ENCODE data around the gene RXRG. TPM values are rescaled to one million over a fixed set of nuclear protein-coding genes. Genes with fewer than 3 reads are reported as not detected.
A peak's percentile ranks its signal among the peaks of the same experiment; 100 is the strongest.

The RXRG gene
- total RNA-seq, 5 donors from 2014 or later (not counting 1 experiment from before 2014, with no cell fraction given): not detected

GRCh38 chr1:165455111-165455510 lies 10.2 kb upstream of the RXRG start:
- Histone ChIP-seq H3K36me3 (ENCODE audit: control insufficient read depth in 2 of 2, extremely low read depth in 1 of 2, insufficient read depth in 1 of 2, low read length in 1 of 2) (no peaks in the 10 kb centered on the region), H3K27ac (ENCODE audit: low read length) (no peak overlapping the region), H3K9me3 (no peaks in the 10 kb centered on the region), H3K4me1 (ENCODE audit: control insufficient read depth in 1 of 2, extremely low read depth in 1 of 2, insufficient read depth in 2 of 2, low read length in 2 of 2) (no peaks in the 10 kb centered on the region), H3K4me3 (ENCODE audit: control insufficient read depth in 1 of 2, extremely low read depth in 1 of 2, low read length in 1 of 2) (no peak overlapping the region), H3K27me3 (replicated peaks in 1 of 2; ENCODE audit: control insufficient read depth in 2 of 2, extremely low read depth in 1 of 2, insufficient read depth in 2 of 2, low read length in 1 of 2) (no peaks in the 10 kb centered on the region)
- Mint-ChIP-seq H3K27me3 (peaks cover 24 to 27% of the 10 kb centered on the region in 2 donors), H3K4me3 (no peak overlapping the region), H3K4me1 (no peaks in the 10 kb centered on the region), H3K27ac (peak overlapping the region in 1 of 2 donors; percentile 49), H3K9me3 (peaks cover 0 to under 1% (median 0%) of the 10 kb centered on the region in 3 donors), H3K36me3 (no peaks in the 10 kb centered on the region)
- WGBS (ENCODE audit: insufficient coverage): 79% methylated on average over 3 of the region's 3 CpGs
- CTCF ChIA-PET: no interaction called here
- POLR2A ChIA-PET: no interaction called here
- ATAC-seq (replicated peaks in 1 of 4) (no peak), DNase-seq (no peak)

GRCh38 chr1:165454091-165454610 lies 9.2 kb upstream of the RXRG start:
- no peaks in the 10 kb centered on the region for H3K9me3 ChIP-seq
- Mint-ChIP-seq H3K4me3 (no peak overlapping the region), H3K27ac (no peak overlapping the region), H3K36me3 (no peaks in the 10 kb centered on the region), H3K27me3 (peaks cover 20% of the 10 kb centered on the region in 2 donors), H3K4me1 (no peaks in the 10 kb centered on the region), H3K9me3 (no peaks in the 10 kb centered on the region)
- no peaks in the 10 kb centered on the region for H3K4me1 ChIP-seq (ENCODE audit: control insufficient read depth in 1 of 2, extremely low read depth in 1 of 2, insufficient read depth in 2 of 2, low read length in 2 of 2)
- WGBS (ENCODE audit: insufficient coverage): 65% methylated on average over 2 of the region's 3 CpGs
- no peak overlapping the region for H3K4me3 ChIP-seq (ENCODE audit: control insufficient read depth in 1 of 2, extremely low read depth in 1 of 2, low read length in 1 of 2)
- H3K36me3 ChIP-seq (ENCODE audit: control insufficient read depth in 2 of 2, extremely low read depth in 1 of 2, insufficient read depth in 1 of 2, low read length in 1 of 2): no peaks in the 10 kb centered on the region
- ChIA-PET POLR2A (no interaction called here), CTCF (no interaction called here)
- no peak overlapping the region for H3K27ac ChIP-seq (ENCODE audit: low read length)
- no peak for DNase-seq
- no peaks in the 10 kb centered on the region for H3K27me3 ChIP-seq (replicated peaks in 1 of 2; ENCODE audit: control insufficient read depth in 2 of 2, extremely low read depth in 1 of 2, insufficient read depth in 2 of 2, low read length in 1 of 2)
- no peak for ATAC-seq (replicated peaks in 1 of 4)

GRCh38 chr1:165452336-165453130 lies 7.6 kb upstream of the RXRG start:
- H3K4me1 ChIP-seq (ENCODE audit: control insufficient read depth in 1 of 2, extremely low read depth in 1 of 2, insufficient read depth in 2 of 2, low read length in 2 of 2): no peaks in the 10 kb centered on the region
- Mint-ChIP-seq H3K36me3 (no peaks in the 10 kb centered on the region), H3K9me3 (no peaks in the 10 kb centered on the region), H3K27me3 (peaks cover 28 to 34% of the 10 kb centered on the region in 2 donors), H3K27ac (no peak overlapping the region), H3K4me3 (no peak overlapping the region), H3K4me1 (no peaks in the 10 kb centered on the region)
- ChIA-PET CTCF (interaction anchor here in 1 of 2 donors (1.1 kb wide), 1 partner anchor 45 kb away, joined by 3 read pairs; no protein-coding TSS in a partner anchor), POLR2A (no interaction called here)
- H3K4me3 ChIP-seq (ENCODE audit: control insufficient read depth in 1 of 2, extremely low read depth in 1 of 2, low read length in 1 of 2): no peak overlapping the region
- H3K27ac ChIP-seq (ENCODE audit: low read length): no peak overlapping the region
- ATAC-seq (replicated peaks in 1 of 4) (no peak), DNase-seq (no peak)
- no peaks in the 10 kb centered on the region for H3K36me3 ChIP-seq (ENCODE audit: control insufficient read depth in 2 of 2, extremely low read depth in 1 of 2, insufficient read depth in 1 of 2, low read length in 1 of 2)
- no peaks in the 10 kb centered on the region for H3K9me3 ChIP-seq
- H3K27me3 ChIP-seq (replicated peaks in 1 of 2; ENCODE audit: control insufficient read depth in 2 of 2, extremely low read depth in 1 of 2, insufficient read depth in 2 of 2, low read length in 1 of 2): peaks cover 0 to 2% of the 10 kb centered on the region in 2 experiments
- WGBS (ENCODE audit: insufficient coverage): no CpG with 5 or more reads among the region's 2 CpGs

GRCh38 chr1:165451691-165452090 lies 6.8 kb upstream of the RXRG start:
- H3K9me3 ChIP-seq: no peaks in the 10 kb centered on the region
- ChIA-PET CTCF (no interaction called here), POLR2A (no interaction called here)
- no peaks in the 10 kb centered on the region for H3K9me3 Mint-ChIP-seq
- no peaks in the 10 kb centered on the region for H3K36me3 ChIP-seq (ENCODE audit: control insufficient read depth in 2 of 2, extremely low read depth in 1 of 2, insufficient read depth in 1 of 2, low read length in 1 of 2)
- peaks cover 0 to 2% of the 10 kb centered on the region in 2 experiments for H3K27me3 ChIP-seq (replicated peaks in 1 of 2; ENCODE audit: control insufficient read depth in 2 of 2, extremely low read depth in 1 of 2, insufficient read depth in 2 of 2, low read length in 1 of 2)
- H3K27me3 Mint-ChIP-seq: peaks cover 36 to 39% of the 10 kb centered on the region in 2 donors
- H3K36me3 Mint-ChIP-seq: no peaks in the 10 kb centered on the region
- no CpG with 5 or more reads among the region's 2 CpGs for WGBS (ENCODE audit: insufficient coverage)
- ATAC-seq (replicated peaks in 1 of 4): no peak
- no peak overlapping the region for H3K4me3 ChIP-seq (ENCODE audit: control insufficient read depth in 1 of 2, extremely low read depth in 1 of 2, low read length in 1 of 2)
- no peak overlapping the region for H3K27ac Mint-ChIP-seq
- H3K4me1 Mint-ChIP-seq: no peaks in the 10 kb centered on the region
- DNase-seq: no peak
- no peak overlapping the region for H3K4me3 Mint-ChIP-seq
- H3K27ac ChIP-seq (ENCODE audit: low read length): no peak overlapping the region
- no peaks in the 10 kb centered on the region for H3K4me1 ChIP-seq (ENCODE audit: control insufficient read depth in 1 of 2, extremely low read depth in 1 of 2, insufficient read depth in 2 of 2, low read length in 2 of 2)

GRCh38 chr1:165449131-165449530 lies 4.2 kb upstream of the RXRG start:
- Histone ChIP-seq H3K9me3 (no peaks in the 10 kb centered on the region), H3K36me3 (ENCODE audit: control insufficient read depth in 2 of 2, extremely low read depth in 1 of 2, insufficient read depth in 1 of 2, low read length in 1 of 2) (no peaks in the 10 kb centered on the region), H3K4me1 (ENCODE audit: control insufficient read depth in 1 of 2, extremely low read depth in 1 of 2, insufficient read depth in 2 of 2, low read length in 2 of 2) (peaks cover 0 to 9% of the 10 kb centered on the region in 2 experiments), H3K27me3 (replicated peaks in 1 of 2; ENCODE audit: control insufficient read depth in 2 of 2, extremely low read depth in 1 of 2, insufficient read depth in 2 of 2, low read length in 1 of 2) (peaks cover 7 to 15% of the 10 kb centered on the region in 2 experiments), H3K27ac (ENCODE audit: low read length) (no peak overlapping the region), H3K4me3 (ENCODE audit: control insufficient read depth in 1 of 2, extremely low read depth in 1 of 2, low read length in 1 of 2) (no peak overlapping the region)
- Mint-ChIP-seq H3K27me3 (peaks cover 26 to 37% of the 10 kb centered on the region in 2 donors), H3K4me1 (no peaks in the 10 kb centered on the region), H3K9me3 (no peaks in the 10 kb centered on the region), H3K27ac (no peak overlapping the region), H3K4me3 (no peak overlapping the region), H3K36me3 (no peaks in the 10 kb centered on the region)
- ATAC-seq (replicated peaks in 1 of 4) (no peak), DNase-seq (no peak)
- CTCF ChIA-PET: no interaction called here
- no CpG with 5 or more reads among the region's 1 CpG for WGBS (ENCODE audit: insufficient coverage)
- POLR2A ChIA-PET: no interaction called here

GRCh38 chr1:165445388-165445787 lies 462 bp upstream of the RXRG start:
- POLR2A ChIA-PET: no interaction called here
- WGBS (ENCODE audit: insufficient coverage): 67% methylated on average over 1 of the region's 4 CpGs

More at GRCh38 chr1:165445388-165445787, 462 bp upstream of the RXRG start:
- Histone ChIP-seq H3K9me3 (no peaks in the 10 kb centered on the region), H3K27ac (ENCODE audit: low read length) (no peak overlapping the region), H3K4me3 (ENCODE audit: control insufficient read depth in 1 of 2, extremely low read depth in 1 of 2, low read length in 1 of 2) (no peak overlapping the region), H3K36me3 (ENCODE audit: control insufficient read depth in 2 of 2, extremely low read depth in 1 of 2, insufficient read depth in 1 of 2, low read length in 1 of 2) (no peaks in the 10 kb centered on the region), H3K27me3 (replicated peaks in 1 of 2; ENCODE audit: control insufficient read depth in 2 of 2, extremely low read depth in 1 of 2, insufficient read depth in 2 of 2, low read length in 1 of 2) (peaks cover 20 to 34% of the 10 kb centered on the region in 2 experiments), H3K4me1 (ENCODE audit: control insufficient read depth in 1 of 2, extremely low read depth in 1 of 2, insufficient read depth in 2 of 2, low read length in 2 of 2) (peaks cover 0 to 14% of the 10 kb centered on the region in 2 experiments)
- DNase-seq: no peak
- no peaks in the 10 kb centered on the region for H3K9me3 Mint-ChIP-seq
- ATAC-seq (replicated peaks in 1 of 4): no peak
- no peak overlapping the region for H3K4me3 Mint-ChIP-seq
- CTCF ChIA-PET: no interaction called here
- peaks cover 49 to 54% of the 10 kb centered on the region in 2 donors for H3K27me3 Mint-ChIP-seq
- no peaks in the 10 kb centered on the region for H3K4me1 Mint-ChIP-seq
- no peak overlapping the region for H3K27ac Mint-ChIP-seq
- no peaks in the 10 kb centered on the region for H3K36me3 Mint-ChIP-seq

All from T-cell (primary cell).